IPS-NIHi7 (cell line): ENCODE measurements around the gene VWA2.

ENCODE experiments used
- DNase-seq: peaks from one replicate; pipeline ENCODE4 v3.0.0; 2012; ENCODE audit warnings: mixed read lengths; ENCODE audit errors: extremely low spot score

Gene VWA2

DNA sequence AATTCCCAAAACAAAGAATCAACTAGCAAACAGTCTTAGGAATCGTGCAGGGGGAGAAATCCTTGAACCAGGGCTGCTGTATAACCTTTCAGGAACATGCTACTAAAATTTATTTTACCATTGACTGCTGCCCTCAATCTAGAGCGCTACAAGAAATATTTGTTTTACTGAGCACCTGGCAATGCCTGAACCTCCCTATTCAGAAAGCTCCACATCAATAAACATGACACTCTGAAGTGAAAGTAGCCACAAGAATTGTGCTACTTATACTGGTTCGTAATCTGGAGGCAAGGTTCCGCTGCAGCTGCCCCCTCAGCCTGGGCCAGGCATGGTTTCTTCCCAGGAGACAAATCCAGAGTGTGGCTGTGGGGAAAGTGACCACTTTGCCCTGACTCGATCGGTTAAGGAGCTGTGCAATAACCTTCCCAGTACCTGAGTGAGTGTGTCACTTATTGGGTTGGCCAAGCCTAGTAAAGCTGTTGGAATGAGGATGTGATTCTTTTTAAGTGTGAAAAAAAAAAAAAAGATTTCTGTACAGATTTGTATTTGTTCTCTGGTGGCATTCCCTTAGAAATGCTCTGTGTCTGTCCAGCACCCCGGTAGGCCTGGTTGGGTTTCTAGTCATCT, 7.7 kb downstream of the VWA2 start:
- DNase-seq: no peak

GRCh38 chr10:114250236-114250635, 11.2 kb downstream of the VWA2 start:
- DNase-seq: no peak

GRCh38 chr10:114250716-114251115, 11.7 kb downstream of the VWA2 start:
- no peak for DNase-seq

- no peak for DNase-seq
These were observed 13.0 kb downstream of the VWA2 start for GRCh38 chr10:114252092-114252491.

- DNase-seq: no peak
These were observed 13.8 kb downstream of the VWA2 start for GRCh38 chr10:114252883-114253282.

GRCh38 chr10:114255227-114255626, 16.2 kb downstream of the VWA2 start:
- no peak for DNase-seq

GRCh38 chr10:114256008-114256765, 17.1 kb downstream of the VWA2 start:
- DNase-seq: no peak

GRCh38 chr10:114256822-114257221, 17.8 kb downstream of the VWA2 start:
- DNase-seq: no peak

- no peak for DNase-seq
These were observed 18.4 kb downstream of the VWA2 start for GRCh38 chr10:114257498-114257897.

DNA sequence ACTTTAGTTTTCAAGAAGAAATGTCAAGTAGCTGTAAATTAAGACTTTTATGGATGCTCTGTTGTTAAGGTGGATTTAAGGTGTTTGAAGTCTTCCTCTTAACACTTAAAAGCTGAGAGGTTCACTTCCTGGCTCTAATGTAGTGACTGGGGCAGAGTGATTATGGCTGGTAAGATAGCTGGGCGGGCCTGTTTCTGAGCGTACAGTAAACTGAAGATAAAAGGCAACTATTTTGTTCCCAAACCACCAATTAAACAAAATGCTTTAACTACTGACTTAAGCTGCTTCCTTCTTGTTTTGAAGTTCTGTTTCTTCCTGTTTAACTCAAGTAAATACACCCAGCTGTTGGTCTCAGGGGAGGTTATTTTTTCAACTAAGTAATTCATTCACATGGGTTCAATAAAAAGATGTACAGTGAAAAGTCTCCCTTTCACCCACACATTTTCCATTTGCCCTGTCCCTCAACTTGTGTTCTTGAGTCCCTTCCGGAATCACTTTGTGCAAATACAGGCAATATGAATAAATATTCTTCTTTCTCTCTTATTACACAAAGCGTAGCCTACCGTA, 19.3 kb downstream of the VWA2 start:
- no peak for DNase-seq

DNA sequence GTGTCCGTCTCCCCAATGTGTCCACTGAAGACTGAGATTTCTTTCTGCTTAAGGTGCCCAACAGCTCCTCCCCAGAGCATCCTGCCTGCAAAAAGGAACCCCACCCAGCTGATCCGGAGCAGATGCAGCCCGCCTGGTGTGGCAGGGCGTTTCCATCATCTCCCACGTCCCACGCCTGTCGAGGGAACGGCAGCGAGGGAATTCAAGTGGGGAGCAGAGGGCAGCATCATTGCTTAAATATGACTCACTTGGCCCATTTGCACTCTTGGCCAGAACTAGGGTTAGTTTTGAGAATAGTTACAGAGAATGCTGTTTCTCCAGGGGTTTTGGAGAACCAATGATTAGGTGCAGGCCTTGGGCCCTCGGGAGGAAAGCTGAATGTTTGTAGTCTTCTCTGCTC, 20.8 kb downstream of the VWA2 start:
- DNase-seq: no peak

GRCh38 chr10:114260366-114260765, 21.3 kb downstream of the VWA2 start:
- DNase-seq: no peak

GRCh38 chr10:114261076-114261475, 22.0 kb downstream of the VWA2 start:
- no peak for DNase-seq

- peak; percentile 45 for DNase-seq
These were observed 23.4 kb downstream of the VWA2 start for GRCh38 chr10:114262496-114262895.

DNA sequence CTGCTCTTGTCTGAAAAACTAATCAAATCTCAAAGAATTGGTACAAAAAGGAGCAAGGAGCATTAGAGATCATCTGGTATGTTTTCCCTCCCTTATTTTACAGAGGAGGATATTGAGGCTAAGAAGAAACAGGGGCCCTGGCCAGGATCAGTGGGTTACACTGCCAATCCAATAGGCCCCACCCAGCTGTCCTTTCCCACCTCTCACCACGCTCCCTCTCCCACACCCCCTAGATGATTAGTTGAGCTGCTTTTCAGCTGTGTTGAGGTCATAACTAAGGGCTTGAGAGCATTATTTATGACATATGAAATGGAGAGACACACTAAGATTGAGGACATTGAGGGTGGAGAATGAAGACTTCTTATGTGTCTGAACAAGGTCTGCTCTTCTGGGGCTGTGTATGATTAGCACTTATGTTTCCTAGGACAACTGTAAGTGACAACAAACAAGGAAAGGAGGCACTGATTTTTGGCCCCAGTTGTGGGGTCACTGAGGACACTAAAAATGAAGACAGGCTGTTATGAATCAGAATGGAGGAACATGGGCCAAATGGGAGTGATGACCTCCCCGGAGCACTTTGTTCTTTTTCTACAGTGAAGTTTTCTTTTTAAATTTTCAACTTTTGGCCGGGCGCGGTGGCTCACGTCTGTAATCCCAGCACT, 26.5 kb downstream of the VWA2 start:
- DNase-seq: no peak

DNA sequence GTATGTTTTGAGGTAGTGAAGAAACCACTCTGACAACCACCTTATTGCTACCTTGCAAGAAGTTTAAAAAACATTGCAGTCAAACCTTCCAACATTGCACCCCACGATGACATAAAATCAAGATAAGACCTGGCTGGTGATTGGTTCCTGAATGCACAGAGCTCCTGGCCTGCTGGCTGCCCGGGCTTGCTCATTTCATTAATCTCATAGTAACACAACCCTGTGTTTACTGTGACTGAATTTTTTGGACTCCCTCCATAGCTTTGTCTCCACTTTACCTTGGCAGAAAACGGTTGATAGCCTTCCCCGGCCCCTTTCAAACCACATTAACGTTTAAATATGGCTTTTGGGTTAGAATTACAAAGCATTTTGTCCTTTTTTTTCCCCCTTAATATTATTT, 27.5 kb downstream of the VWA2 start:
- DNase-seq: no peak

GRCh38 chr10:114271075-114271778, 32.2 kb downstream of the VWA2 start:
- no peak for DNase-seq

GRCh38 chr10:114271779-114272167, 32.7 kb downstream of the VWA2 start:
- DNase-seq: no peak

DNA sequence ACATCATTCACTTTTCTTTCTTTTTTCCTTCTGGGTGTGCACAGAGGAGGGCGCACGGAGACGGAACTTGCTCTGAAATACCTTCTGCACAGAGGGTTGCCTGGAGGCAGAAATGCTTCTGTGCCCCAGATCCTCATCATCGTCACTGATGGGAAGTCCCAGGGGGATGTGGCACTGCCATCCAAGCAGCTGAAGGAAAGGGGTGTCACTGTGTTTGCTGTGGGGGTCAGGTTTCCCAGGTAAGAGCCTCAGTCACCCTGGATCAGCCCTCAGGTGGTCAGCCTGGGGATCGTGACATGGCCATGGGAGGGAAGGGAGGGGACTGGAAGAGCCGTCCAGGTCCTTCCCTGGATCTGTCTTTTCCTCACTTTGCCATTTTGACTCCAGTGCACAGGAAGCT, 33.6 kb downstream of the VWA2 start:
- DNase-seq: no peak

GRCh38 chr10:114273910-114274309, 34.9 kb downstream of the VWA2 start:
- no peak for DNase-seq

- no peak for DNase-seq
These were observed 35.8 kb downstream of the VWA2 start for GRCh38 chr10:114274616-114275453.
